Keratinocyte (primary cell): ENCODE data around the gene BNC2.

Experiments
- EZH2 ChIP-seq: IDR thresholded peaks from one replicate; pipeline ENCODE4 v1.6.1; 2012; ENCODE audit warnings: inconsistent platforms, mild to moderate bottlenecking, low read length, moderate library complexity
- TF ChIP-seq, protein P1 (sequence below), 3 experiments: IDR thresholded peaks in 1 of 3; conservative IDR thresholded peaks in 1 of 3; optimal IDR thresholded peaks in 1 of 3; 2 replicates in 2 of 3; 3 replicates in 1 of 3; pipeline versions ENCODE3 to v1.5.1; 2011; ENCODE audit warnings: low read length in 3 of 3, mild to moderate bottlenecking in 3 of 3, moderate library complexity in 2 of 3, control low read depth in 1 of 3, inconsistent platforms in 1 of 3; ENCODE audit not compliant: insufficient read depth in 2 of 3; ENCODE audit errors: extremely low read depth in 1 of 3

DNA sequence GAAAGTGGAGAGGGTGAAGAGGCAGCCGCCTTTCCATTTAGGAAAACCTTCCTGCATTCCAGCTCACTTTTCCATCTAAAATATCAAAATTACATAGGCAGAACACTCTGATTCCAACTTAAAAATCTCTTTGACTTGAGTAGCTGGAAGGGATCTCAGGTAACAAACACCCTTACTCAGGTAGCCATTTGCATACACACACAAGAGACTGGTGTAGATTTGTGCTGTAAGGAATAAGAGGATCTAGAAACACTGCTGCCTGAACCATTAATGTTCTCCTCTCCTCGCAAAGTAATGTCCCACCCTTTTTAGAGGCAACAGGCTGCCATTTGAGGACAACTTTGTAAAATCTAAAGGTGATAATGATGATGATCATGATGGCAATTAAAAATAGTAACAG is 53.5 kb downstream of the BNC2 start:
- TF ChIP-seq, protein P1, sequence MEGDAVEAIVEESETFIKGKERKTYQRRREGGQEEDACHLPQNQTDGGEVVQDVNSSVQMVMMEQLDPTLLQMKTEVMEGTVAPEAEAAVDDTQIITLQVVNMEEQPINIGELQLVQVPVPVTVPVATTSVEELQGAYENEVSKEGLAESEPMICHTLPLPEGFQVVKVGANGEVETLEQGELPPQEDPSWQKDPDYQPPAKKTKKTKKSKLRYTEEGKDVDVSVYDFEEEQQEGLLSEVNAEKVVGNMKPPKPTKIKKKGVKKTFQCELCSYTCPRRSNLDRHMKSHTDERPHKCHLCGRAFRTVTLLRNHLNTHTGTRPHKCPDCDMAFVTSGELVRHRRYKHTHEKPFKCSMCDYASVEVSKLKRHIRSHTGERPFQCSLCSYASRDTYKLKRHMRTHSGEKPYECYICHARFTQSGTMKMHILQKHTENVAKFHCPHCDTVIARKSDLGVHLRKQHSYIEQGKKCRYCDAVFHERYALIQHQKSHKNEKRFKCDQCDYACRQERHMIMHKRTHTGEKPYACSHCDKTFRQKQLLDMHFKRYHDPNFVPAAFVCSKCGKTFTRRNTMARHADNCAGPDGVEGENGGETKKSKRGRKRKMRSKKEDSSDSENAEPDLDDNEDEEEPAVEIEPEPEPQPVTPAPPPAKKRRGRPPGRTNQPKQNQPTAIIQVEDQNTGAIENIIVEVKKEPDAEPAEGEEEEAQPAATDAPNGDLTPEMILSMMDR (optimal IDR thresholded peaks at IDR 0.05 in 1 of 3, IDR thresholded peaks at IDR 0.05 in 1 of 3, conservative IDR thresholded peaks at IDR 0.05 in 1 of 3; ENCODE audit: extremely low read depth in 1 of 3, insufficient read depth in 2 of 3, low read length in 3 of 3): no peak
- TF ChIP-seq EZH2: no peak
